Stimulated activated CD4-positive, alpha-beta T cell treated with anti-CD3 and anti-CD28 coated beads, Interleukin-15, amount 100 ng/mL, for 48 hours (primary cell): ENCODE results near the gene INAVA.
"Not testable (repeated sequence)": the region's sequence is repeated elsewhere in the genome, so short reads cannot be mapped to it uniquely, and the experiment has no call there.

Experiments
- DNase-seq, 2 donors: peaks; one replicate each; pipeline ENCODE4 v3.0.0-alpha.2; 2020; ENCODE audit warnings: low read depth in 2 of 2

INAVA gene

DNA sequence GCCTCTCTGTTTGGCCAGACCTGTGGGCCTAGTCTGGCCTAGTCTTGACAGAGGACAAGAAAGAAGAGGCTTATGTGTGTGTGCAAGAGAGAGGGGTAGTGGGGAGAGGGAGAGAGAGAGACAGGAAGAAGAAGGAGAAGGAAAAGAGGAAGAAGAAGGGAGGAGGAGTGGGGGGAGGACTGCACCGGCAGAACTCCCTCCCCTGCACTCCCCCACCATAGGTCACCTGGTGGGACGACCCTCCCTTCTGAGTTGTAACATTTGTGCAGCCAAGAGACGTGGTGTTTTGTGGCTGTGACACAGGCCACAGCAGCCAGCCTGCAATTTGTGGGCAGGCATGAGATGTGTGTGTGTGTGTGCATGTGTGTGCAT is 4.3 kb downstream of the INAVA start:
- DNase-seq = no peak

DNA sequence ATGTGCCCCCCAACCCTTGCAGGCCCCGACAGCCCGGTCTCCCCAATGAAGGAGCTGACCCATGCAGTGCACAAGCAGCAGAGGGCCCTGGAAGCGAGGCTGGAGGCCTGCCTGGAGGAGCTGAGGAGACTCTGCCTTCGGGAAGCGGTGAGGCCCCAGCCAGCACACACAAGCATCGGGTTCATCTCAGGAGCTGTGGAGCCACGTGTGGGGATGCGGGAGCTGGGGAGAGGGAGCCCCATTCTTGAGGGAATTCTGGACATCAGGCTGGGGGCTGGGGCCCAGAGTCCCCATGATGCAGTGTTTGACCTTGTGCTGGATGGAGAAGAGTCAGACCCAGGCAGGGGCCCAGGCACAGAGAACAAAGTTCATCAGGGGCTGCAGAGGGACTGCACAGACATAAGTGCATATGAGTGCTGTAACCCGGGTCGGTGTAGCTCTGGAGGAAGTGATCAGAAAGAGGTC is 4.8 kb downstream of the INAVA start:
- no peak for DNase-seq

DNA sequence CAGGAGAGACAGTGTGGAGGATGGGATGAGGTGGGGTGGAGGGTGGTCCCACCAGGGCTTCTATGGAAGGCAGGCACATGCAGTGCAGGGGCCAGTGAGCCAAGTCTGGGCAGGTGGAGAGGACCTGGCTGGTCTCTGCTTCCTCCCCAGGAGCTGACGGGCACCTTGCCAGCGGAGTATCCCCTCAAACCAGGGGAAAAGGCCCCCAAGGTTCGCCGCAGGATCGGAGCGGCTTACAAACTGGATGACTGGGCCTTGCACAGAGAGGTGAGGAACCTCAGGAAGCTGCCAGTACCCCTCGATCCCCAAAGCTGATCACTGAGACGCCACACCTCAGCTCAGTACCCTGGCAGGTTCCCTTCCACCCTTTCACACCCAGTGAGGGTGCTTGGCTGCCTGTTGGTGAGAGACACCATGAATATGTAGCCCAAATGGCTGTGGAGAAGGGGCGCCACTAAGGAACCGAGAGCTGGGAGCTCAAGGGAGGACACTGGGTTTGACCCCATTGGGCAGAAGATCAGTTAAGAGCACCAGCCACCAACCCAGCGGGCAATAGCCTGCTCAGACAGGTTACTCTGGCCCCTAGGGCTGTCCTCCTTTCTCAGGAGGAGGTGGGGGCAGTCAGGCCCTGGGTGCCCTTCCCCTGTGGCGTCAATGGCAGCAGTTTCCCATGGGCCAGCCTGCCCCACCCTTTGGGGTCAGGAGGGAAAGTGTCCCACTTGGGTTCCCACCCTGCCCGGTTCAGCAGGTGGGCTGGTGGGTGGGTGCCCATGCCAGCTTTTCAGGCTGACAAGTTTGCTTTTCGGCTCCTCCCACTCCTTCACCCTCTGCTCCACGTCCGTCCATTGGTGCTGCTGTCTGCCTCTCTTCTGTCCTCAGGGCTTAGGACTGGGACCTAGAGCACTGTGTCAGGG is 5.5 kb downstream of the INAVA start:
- no peak for DNase-seq

DNA sequence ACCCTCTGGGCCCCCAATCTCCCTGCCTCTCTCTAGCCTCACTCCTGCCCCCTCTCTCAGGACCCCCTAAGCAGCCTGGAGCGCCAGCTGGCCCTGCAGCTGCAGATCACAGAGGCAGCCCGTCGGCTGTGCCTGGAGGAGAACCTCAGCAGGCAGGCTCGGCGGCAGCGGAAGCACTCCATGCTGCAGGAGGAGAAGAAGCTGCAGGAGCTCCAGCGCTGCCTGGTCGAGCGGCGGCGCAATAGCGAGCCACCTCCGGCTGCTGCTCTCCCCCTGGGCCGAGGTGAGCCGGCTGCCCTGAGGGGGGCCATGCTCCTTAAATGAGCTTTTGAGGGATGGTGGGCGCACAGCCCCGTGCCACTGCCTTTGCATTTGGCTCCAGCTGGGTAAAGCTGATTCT is 6.2 kb downstream of the INAVA start:
- no peak for DNase-seq

DNA sequence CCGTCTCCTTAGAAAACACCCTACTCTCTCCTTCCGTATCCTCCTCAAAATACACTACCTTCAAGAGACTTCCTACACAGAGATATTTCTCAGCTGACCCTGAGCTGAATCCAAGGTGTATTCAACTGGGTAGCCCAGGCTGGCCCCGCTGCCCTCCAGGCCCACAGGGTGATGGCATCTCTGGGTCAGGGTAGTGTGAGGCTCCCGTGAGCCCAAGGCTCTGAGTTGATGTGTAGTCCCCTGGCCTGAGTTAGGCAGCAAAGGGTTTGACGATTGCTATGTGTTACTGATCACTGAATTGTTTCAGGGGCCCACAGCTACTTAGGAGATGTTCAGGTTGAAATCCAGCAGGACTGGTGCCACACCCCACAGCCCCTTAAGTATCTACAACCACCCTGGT is 6.7 kb downstream of the INAVA start:
- DNase-seq = no peak

DNA sequence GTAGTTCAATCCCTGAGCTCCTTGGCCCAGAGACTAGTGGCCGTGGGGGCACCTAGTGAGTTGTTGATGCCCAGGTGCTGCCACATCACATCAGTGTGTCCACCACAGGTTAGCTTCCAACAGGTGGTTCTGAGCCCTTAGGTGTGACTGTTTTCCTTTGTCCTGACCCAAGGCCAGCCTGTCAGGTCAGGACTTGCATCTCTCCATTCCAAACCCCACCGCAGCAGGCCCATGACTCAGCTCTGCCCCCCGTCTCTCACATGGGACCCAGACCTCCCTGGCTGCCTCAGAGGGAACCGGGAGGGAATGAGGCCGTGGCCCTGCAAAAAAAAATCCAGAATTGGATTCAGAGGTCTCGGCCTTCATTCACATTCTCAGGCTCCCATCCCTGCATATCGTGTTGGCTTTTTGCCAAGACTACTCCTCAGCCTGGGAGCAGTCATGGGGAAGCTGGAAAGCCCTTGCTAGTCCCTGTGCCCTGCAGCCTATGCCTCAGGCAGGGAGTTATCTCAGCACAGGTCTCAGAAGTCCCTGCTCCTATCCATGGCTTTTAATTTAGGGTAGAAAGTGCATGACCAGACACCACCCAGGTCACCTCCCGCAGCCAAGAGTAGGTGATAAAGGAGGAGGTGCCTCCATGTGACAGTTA is 7.2 kb downstream of the INAVA start:
- no peak for DNase-seq

DNA sequence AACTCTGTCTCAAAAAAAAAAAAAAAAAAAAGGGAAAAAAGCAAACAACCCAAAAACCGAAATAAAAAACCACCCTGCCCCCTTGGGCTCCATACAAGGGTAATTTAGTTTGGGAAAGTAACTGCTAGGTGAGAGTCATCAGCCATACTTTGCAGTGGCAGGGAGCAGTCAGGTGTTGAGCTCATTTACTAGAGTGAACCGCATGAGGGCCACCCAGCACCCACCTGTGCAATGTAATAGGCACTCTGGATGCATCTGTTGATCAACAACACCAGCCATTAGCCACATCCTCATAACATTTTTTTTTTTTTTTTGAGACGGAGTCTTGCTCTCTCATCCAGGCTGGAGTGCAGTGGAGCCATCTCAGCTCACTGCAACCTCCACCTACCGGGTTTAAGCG is 9.1 kb downstream of the INAVA start:
- DNase-seq = no peak

- DNase-seq = no peak
These were observed 10.1 kb downstream of the INAVA start for GRCh38 chr1:200904772-200905171.

- DNase-seq = peak; percentile 31 to 44
These were observed 10.8 kb downstream of the INAVA start for GRCh38 chr1:200905411-200906052.

DNA sequence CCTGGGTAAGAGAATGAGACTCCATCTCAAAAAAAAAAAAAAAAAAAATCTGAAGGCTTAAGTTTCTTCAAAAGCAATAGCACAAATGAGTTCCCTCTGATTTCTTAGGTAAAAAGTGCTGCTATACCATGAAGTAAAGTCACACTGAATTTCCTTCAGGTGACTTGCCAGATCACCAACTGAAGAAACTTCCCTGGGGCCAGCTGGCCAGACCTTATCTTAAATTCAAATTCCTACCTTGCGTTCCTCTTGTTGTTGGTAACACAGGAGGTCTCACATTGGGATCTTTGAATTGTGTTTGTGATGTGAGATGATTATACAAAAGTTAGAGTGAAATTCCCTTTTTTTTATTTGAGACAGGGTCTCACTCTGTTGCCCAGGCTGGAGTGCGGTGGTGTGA is 11.8 kb downstream of the INAVA start:
- DNase-seq = no peak

- DNase-seq = no peak
These were observed 13.0 kb downstream of the INAVA start for GRCh38 chr1:200907611-200908097.

GRCh38 chr1:200908191-200908868 is 13.6 kb downstream of the INAVA start:
- no peak for DNase-seq

DNA sequence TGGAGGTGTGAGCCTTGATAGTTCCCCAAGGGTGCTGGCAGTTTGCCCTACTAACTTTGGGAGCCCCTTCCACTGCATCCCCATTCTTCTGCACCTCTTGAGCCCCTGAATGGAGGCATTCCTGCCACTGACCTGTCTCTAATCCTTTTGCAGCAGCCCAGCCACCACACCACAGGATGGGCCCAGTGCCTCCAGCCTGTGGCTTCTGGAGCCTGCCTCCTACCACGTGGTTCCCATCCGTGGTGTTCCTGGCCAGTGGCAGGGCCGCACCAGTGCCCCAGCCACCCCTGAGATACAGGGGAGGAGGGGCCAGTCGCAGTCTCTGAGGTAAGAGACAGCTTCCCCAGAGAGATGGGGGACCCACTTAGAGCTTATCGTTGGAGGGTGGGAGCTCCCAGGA is 14.4 kb downstream of the INAVA start:
- DNase-seq = no peak

DNA sequence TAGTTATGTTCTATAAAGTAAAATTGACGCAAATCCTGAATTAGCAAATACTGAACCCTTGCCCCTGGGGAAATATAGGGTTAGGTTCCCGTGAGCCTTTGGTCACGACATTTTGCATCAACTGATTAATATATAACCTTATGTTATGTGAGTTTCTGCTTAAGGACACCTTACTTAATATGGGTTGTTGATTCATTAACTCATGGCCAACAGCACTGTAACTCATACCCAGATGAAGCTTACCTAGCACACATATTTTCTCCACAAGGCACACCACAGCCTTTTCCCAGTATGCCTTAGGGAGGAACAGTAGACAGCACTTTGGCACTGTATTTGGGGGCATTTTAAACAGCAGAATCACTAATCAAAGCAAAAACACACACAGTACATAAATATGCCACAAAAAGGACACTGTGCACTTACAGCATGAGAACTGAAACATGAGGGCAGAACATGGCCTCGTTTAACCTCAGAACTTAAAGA is 15.1 kb downstream of the INAVA start:
- DNase-seq = no peak

- no peak for DNase-seq
These were observed 16.7 kb downstream of the INAVA start for GRCh38 chr1:200911361-200911760.

DNA sequence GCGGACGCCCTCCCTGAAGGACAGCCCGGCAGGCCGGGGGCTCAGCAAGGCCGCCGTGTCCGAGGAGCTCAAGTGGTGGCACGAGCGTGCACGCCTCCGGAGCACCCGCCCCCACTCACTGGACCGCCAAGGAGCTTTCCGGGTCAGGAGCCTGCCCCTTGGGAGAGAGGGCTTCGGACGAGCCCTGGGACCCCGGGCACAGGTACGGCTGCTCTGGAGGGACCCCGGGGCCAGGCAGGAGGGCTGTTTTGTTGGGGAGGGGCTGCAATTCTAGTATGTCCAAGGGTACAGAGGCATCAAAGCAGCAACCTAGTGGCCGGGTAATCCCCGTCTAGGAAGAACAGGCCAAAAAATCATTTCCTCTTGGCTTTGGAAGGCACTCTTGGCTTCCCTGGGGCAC is 17.2 kb downstream of the INAVA start:
- not testable (repeated sequence) for DNase-seq

- DNase-seq = no peak
These were observed 18.2 kb downstream of the INAVA start for GRCh38 chr1:200912737-200913407.

DNA sequence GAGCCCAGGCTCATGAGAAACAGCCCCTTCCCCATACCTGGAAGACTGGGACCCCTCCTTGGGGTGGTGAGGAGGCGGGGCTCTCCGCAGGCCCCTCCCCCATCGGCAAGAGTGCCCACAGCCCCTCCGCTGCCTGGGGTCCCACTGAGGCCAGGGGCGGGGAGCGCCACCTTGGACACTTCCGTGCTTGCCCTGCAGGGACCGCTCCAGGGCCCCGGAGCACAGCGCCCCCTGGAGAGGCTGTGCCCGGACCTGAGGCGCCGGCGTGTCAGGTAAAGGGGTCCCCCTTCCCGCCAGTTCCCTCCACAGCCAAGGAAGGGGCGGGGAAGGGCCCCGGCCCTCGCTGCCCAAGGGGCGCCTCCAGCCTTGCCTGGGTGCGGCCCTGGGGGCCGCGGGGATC is 21.5 kb downstream of the INAVA start:
- DNase-seq = no peak

GRCh38 chr1:200916681-200917080 is 22.0 kb downstream of the INAVA start:
- DNase-seq = no peak

- no peak for DNase-seq
These were observed 22.7 kb downstream of the INAVA start for GRCh38 chr1:200917291-200917817.

GRCh38 chr1:200918006-200918405 is 23.3 kb downstream of the INAVA start:
- DNase-seq = no peak
